Measurements from ENCODE around the gene SLC25A41.

DNA sequence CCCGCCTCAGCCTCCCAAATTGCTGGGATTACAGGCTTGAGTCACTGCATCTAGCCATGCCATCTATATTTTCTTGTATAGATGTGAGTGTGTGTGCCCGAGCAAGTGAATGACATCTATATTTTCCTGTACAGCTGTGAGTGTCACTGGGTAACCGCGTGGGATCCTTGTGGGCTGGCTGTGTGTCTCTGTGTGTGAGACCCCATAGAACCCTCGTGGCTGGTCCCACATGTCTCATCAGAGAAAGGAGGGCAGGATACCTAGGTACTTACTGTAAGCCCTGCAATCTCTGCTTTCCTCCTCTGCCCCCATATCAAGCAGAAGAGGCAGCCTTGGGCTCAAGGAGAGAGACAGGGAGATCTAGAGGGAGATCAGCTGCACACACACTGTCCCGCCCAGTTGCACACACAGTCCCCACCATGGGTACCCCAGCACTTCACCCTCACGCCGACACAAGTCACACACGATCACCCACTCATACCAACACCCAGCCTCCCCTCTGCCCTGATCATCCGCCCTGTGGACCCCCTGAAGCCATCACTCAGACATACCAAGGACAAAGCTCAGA is 47.4 kb upstream of the SLC25A41 start:
- TF ChIP-seq, protein P1, sequence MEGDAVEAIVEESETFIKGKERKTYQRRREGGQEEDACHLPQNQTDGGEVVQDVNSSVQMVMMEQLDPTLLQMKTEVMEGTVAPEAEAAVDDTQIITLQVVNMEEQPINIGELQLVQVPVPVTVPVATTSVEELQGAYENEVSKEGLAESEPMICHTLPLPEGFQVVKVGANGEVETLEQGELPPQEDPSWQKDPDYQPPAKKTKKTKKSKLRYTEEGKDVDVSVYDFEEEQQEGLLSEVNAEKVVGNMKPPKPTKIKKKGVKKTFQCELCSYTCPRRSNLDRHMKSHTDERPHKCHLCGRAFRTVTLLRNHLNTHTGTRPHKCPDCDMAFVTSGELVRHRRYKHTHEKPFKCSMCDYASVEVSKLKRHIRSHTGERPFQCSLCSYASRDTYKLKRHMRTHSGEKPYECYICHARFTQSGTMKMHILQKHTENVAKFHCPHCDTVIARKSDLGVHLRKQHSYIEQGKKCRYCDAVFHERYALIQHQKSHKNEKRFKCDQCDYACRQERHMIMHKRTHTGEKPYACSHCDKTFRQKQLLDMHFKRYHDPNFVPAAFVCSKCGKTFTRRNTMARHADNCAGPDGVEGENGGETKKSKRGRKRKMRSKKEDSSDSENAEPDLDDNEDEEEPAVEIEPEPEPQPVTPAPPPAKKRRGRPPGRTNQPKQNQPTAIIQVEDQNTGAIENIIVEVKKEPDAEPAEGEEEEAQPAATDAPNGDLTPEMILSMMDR (conservative IDR thresholded peaks at IDR 0.05) = no peak
- TF ChIP-seq ZFX (IDR thresholded peaks at IDR 0.05) = no peak

Data from C4-2B (cell line).